ENCODE measurements around the gene CISD2. TPM values are rescaled to one million over a fixed set of nuclear protein-coding genes. Genes with fewer than 3 reads are reported as not detected.
"Not testable (repeated sequence)": the region's sequence is repeated elsewhere in the genome, so short reads cannot be mapped to it uniquely, and the experiment has no call there.

The CISD2 gene
- polyA plus RNA-seq, 2 of the 4 experiments (the other 2 are of a cell fraction), result 49.9 to 84.1 TPM

DNA sequence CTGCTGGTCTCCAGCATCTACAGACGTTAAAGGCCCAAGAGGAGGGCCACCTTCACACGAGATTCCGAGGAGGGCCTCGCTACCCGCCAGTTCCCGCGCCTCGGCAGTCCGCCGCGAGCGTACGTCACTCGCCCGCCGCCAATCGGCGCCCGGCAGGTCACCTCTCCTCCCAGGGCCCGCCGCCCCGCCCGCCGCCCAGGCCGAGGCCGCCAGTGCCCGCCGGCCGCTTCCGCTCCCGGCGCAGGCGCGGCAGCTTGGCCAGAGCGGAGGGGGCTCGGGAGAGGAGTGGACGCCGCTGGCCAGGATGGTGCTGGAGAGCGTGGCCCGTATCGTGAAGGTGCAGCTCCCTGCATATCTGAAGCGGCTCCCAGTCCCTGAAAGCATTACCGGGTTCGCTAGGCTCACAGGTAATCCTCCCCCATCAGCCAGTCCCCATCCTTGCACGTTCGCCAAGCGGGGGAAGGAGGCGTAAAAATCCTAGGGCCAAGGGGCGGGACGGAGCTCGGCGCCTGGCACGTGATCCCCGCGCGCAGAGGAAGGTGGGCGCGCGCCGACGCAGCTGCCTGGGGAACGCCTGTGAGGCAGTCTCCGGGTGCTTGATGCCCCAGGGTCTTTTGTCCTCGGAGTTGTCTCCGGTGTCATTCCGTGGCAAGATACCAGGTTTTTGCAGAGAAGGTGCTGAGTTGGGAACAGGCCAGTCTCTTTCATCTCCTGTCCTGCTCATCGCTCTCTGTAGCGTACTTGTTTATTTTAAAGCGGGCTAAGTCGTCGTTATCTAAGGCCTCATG, at the start of gene CISD2 (continued):
- no peak for TF ChIP-seq HOXA7 (CRISPR knock-in tag; IDR thresholded peaks at IDR 0.05)
- TF ChIP-seq RARB (CRISPR knock-in tag; IDR thresholded peaks at IDR 0.05), result no peak
- no peak for TF ChIP-seq ZNF302 (CRISPR knock-in tag; IDR thresholded peaks at IDR 0.05)
- peak in 1 of 2 experiments; percentile 86; a peak in 3 of 5 replicates for TF ChIP-seq JUN (IDR thresholded peaks at IDR 0.05)
- peak; percentile 79 for TF ChIP-seq POLR2A (IDR thresholded peaks at IDR 0.05; ENCODE audit: low read length)
- TF ChIP-seq HEYL (CRISPR knock-in tag; IDR thresholded peaks at IDR 0.05), result no peak
- no peak for TF ChIP-seq CHD4 (IDR thresholded peaks at IDR 0.05; ENCODE audit: borderline replicate concordance)
- TF ChIP-seq FOSB (CRISPR knock-in tag; IDR thresholded peaks at IDR 0.05), result no peak
- TF ChIP-seq, protein P1, sequence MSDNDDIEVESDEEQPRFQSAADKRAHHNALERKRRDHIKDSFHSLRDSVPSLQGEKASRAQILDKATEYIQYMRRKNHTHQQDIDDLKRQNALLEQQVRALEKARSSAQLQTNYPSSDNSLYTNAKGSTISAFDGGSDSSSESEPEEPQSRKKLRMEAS (IDR thresholded peaks at IDR 0.05), result peak; percentile 85
- no peak for TF ChIP-seq RFX5 (IDR thresholded peaks at IDR 0.05)
- TF ChIP-seq POLR2AphosphoS2 (conservative IDR thresholded peaks at IDR 0.05; ENCODE audit: low read length), result no peak
- TF ChIP-seq, protein P2, sequence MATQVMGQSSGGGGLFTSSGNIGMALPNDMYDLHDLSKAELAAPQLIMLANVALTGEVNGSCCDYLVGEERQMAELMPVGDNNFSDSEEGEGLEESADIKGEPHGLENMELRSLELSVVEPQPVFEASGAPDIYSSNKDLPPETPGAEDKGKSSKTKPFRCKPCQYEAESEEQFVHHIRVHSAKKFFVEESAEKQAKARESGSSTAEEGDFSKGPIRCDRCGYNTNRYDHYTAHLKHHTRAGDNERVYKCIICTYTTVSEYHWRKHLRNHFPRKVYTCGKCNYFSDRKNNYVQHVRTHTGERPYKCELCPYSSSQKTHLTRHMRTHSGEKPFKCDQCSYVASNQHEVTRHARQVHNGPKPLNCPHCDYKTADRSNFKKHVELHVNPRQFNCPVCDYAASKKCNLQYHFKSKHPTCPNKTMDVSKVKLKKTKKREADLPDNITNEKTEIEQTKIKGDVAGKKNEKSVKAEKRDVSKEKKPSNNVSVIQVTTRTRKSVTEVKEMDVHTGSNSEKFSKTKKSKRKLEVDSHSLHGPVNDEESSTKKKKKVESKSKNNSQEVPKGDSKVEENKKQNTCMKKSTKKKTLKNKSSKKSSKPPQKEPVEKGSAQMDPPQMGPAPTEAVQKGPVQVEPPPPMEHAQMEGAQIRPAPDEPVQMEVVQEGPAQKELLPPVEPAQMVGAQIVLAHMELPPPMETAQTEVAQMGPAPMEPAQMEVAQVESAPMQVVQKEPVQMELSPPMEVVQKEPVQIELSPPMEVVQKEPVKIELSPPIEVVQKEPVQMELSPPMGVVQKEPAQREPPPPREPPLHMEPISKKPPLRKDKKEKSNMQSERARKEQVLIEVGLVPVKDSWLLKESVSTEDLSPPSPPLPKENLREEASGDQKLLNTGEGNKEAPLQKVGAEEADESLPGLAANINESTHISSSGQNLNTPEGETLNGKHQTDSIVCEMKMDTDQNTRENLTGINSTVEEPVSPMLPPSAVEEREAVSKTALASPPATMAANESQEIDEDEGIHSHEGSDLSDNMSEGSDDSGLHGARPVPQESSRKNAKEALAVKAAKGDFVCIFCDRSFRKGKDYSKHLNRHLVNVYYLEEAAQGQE (IDR thresholded peaks at IDR 0.05), result 0 out of 2 replicates have a peak, but pooled peaks have one; percentile 32
- TF ChIP-seq, protein P3, sequence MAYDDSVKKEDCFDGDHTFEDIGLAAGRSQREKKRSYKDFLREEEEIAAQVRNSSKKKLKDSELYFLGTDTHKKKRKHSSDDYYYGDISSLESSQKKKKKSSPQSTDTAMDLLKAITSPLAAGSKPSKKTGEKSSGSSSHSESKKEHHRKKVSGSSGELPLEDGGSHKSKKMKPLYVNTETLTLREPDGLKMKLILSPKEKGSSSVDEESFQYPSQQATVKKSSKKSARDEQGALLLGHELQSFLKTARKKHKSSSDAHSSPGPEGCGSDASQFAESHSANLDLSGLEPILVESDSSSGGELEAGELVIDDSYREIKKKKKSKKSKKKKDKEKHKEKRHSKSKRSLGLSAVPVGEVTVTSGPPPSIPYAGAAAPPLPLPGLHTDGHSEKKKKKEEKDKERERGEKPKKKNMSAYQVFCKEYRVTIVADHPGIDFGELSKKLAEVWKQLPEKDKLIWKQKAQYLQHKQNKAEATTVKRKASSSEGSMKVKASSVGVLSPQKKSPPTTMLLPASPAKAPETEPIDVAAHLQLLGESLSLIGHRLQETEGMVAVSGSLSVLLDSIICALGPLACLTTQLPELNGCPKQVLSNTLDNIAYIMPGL (CRISPR knock-in tag; IDR thresholded peaks at IDR 0.05; ENCODE audit: borderline replicate concordance), result no peak
- TF ChIP-seq ZFP36 (IDR thresholded peaks at IDR 0.05; ENCODE audit: borderline replicate concordance, partially characterized antibody), result no peak
- TF ChIP-seq TP53 (CRISPR knock-in tag; IDR thresholded peaks at IDR 0.05), result no peak
- no peak for TF ChIP-seq ZSCAN20 (CRISPR knock-in tag; IDR thresholded peaks at IDR 0.05)
- no peak for TF ChIP-seq EHF (CRISPR knock-in tag; IDR thresholded peaks at IDR 0.05)
- no peak for TF ChIP-seq MAFK (IDR thresholded peaks at IDR 0.05; ENCODE audit: partially characterized antibody)
- TF ChIP-seq, protein P4, sequence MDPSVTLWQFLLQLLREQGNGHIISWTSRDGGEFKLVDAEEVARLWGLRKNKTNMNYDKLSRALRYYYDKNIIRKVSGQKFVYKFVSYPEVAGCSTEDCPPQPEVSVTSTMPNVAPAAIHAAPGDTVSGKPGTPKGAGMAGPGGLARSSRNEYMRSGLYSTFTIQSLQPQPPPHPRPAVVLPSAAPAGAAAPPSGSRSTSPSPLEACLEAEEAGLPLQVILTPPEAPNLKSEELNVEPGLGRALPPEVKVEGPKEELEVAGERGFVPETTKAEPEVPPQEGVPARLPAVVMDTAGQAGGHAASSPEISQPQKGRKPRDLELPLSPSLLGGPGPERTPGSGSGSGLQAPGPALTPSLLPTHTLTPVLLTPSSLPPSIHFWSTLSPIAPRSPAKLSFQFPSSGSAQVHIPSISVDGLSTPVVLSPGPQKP (IDR thresholded peaks at IDR 0.05; ENCODE audit: low read depth, low read length), result no peak
- TF ChIP-seq FOXS1 (CRISPR knock-in tag; IDR thresholded peaks at IDR 0.05), result no peak
- TF ChIP-seq RNF2 (IDR thresholded peaks at IDR 0.05; ENCODE audit: borderline replicate concordance, low read depth), result no peak
- TF ChIP-seq CBX8 (IDR thresholded peaks at IDR 0.05), result no peak
- no peak for TF ChIP-seq RCOR1 (IDR thresholded peaks at IDR 0.05; ENCODE audit: low read depth, low read length)

DNA sequence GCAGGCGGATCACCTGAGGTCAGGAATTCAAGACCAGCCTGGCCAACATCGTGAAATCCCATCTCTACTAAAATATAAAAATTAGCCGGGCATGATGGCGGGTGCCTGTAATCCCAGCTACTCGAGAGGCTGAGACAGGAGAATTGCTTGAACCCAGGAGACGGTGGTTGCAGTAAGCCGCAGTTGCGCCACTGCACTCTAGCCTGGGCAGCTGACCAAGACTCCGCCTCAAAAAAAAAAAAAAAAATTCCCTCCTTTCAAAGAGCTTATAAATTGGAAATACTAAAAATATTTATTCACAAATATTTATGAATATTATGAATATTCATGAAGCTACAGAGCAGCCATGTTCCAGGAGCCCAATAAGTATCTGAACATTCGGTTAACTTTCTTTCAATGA, 49.7 kb upstream of the CISD2 start:
- CTCF ChIA-PET; FAIRE-seq; H3K4me3 ChIP-seq; DNase-seq (ENCODE audit: low read depth in 1 of 2, low spot score in 1 of 2); ATAC-seq; H3K9me3 ChIP-seq; H3K27ac ChIP-seq: not testable (repeated sequence)
- POLR2A ChIA-PET, result interaction anchor here (1.9 kb wide), 1 partner anchor 9 kb away, joined by 12 read pairs; the partner anchor contains the start of gene UBE2D3
- H3K4me2 ChIP-seq, result peak overlapping the region; percentile 91; the same call in 1 of the 3 replicates
- H3K4me1 ChIP-seq, result peaks cover 90% of the 10 kb centered on the region
- WGBS (ENCODE audit: missing lambda C conversion rate), result 93% methylated on average over 10 of the region's 10 CpGs

Measured in A549 (cell line).